GM23338 (cell line): Measurements from ENCODE around the gene C2orf68.

Experiments
- CREB1 ChIP-seq: fragments of 250-450 bp; sonication (Bioruptor Pico); IDR thresholded peaks from 2 replicates; pipeline ENCODE4 v1.5.0; 2020; ENCODE audit warnings: low read depth, mild to moderate bottlenecking, moderate library complexity
- CTCF ChIP-seq, 2 experiments: fragments of 200-600 bp in 1 of 2; sonication (generic) in 1 of 2; conservative IDR thresholded peaks; 2 replicates each; pipeline versions ENCODE4 v1.5.1 to v1.6.1; 2016 to 2017; ENCODE audit warnings: antibody characterized with exemption in 2 of 2, low read depth in 2 of 2, mild to moderate bottlenecking in 2 of 2, moderate library complexity in 1 of 2
- ETS1 ChIP-seq: IDR thresholded peaks from 2 replicates; pipeline ENCODE4 v1.6.1; 2016; ENCODE audit warnings: antibody characterized with exemption
- EZH2 ChIP-seq: fragments of 200-600 bp; sonication (generic); IDR thresholded peaks from one replicate; pipeline ENCODE4 v1.8.0; 2017; ENCODE audit warnings: antibody characterized with exemption, mild to moderate bottlenecking, low read depth; ENCODE audit not compliant: unreplicated experiment
- EZH2phosphoT487 ChIP-seq: fragments of 200-600 bp; sonication (generic); IDR thresholded peaks from one replicate; pipeline ENCODE4 v1.8.1; 2018; ENCODE audit warnings: antibody characterized with exemption; ENCODE audit not compliant: unreplicated experiment
- JUNB ChIP-seq: IDR thresholded peaks from one replicate; pipeline ENCODE4 v1.6.1; 2016; ENCODE audit warnings: antibody characterized with exemption; ENCODE audit not compliant: unreplicated experiment
- NANOG ChIP-seq: IDR thresholded peaks from 2 replicates; pipeline ENCODE4 v1.6.1; 2016; ENCODE audit warnings: antibody characterized with exemption, borderline replicate concordance
- POLR2AphosphoS5 ChIP-seq: IDR thresholded peaks from 2 replicates; pipeline ENCODE4 v1.6.1; 2016; ENCODE audit warnings: antibody characterized with exemption, low read depth
- REST ChIP-seq: IDR thresholded peaks from one replicate; pipeline ENCODE4 v1.6.1; 2018; ENCODE audit warnings: antibody characterized with exemption; ENCODE audit not compliant: unreplicated experiment
- STAT1 ChIP-seq: IDR thresholded peaks from one replicate; pipeline ENCODE4 v1.6.1; 2016; ENCODE audit warnings: antibody characterized with exemption; ENCODE audit not compliant: unreplicated experiment
- ZNF114 ChIP-seq: fragments of 250-450 bp; sonication (Bioruptor Pico); IDR thresholded peaks from 2 replicates; pipeline ENCODE4 v1.5.0; 2020; ENCODE audit warnings: mild to moderate bottlenecking, moderate library complexity
- ZNF331 ChIP-seq: fragments of 250-450 bp; sonication (Bioruptor Pico); IDR thresholded peaks from 2 replicates; pipeline ENCODE4 v1.5.0; 2020; ENCODE audit warnings: low read depth, mild to moderate bottlenecking, moderate library complexity
- ZNF462 ChIP-seq: fragments of 250-450 bp; sonication (Bioruptor Pico); IDR thresholded peaks from 2 replicates; pipeline ENCODE4 v1.5.0; 2020; ENCODE audit warnings: mild to moderate bottlenecking, moderate library complexity

- TF ChIP-seq CTCF (conservative IDR thresholded peaks at IDR 0.05; ENCODE audit: low read depth in 2 of 2), result no peak
- TF ChIP-seq REST, result no peak
- no peak for TF ChIP-seq EZH2
- TF ChIP-seq POLR2AphosphoS5, result no peak
- no peak for TF ChIP-seq EZH2phosphoT487
- no peak for TF ChIP-seq CREB1 (CRISPR knock-in tag)
- no peak for TF ChIP-seq ETS1
- TF ChIP-seq NANOG, result no peak
- no peak for TF ChIP-seq STAT1
- no peak for TF ChIP-seq JUNB
- no peak for TF ChIP-seq ZNF114
- no peak for TF ChIP-seq ZNF331
- no peak for TF ChIP-seq ZNF462 (CRISPR knock-in tag)
Observed at GRCh38 chr2:85598594-85599340, 13.1 kb downstream of the C2orf68 start.
